Stimulated activated CD4-positive, alpha-beta T cell treated with anti-CD3 and anti-CD28 coated beads, Interleukin-1b, Interleukin-23, amount 100 ng/mL, for 24 hours (primary cell): ENCODE measurements around the gene CRELD2.

Experiments
- DNase-seq, 4 experiments: peaks; one replicate each; pipeline ENCODE4 v3.0.0-alpha.2; 2020; ENCODE audit warnings: low read depth in 4 of 4, low spot score in 1 of 4

The CRELD2 gene

DNA sequence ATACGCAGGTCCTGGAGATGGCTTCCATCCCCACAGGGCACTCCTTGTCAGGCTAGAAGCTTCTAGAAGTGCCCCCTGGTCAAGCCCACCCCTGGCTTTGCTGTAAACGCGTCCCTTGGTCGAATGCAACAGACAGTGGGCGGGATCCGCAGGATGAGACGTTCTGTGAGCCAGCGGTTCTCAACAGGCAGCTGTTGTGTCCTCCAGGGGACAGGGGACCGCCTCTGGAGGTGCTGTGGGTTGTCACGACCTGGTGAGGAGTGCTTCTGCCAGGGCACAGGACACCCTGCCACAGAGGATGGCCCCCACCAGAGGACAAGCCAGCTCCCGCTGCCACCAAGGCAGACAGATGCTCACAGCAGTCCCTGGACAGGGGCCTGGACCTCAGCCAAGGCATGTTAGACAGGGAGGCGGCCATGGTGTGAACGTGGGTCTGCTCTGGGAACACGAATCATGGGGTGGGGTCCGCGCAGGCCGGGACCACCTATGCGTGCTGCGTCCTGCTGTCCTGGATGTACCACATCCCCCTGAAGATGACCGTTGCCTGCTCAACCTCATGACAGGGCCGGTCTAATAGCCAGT is 11.7 kb downstream of the CRELD2 start:
- no peak for DNase-seq

DNA sequence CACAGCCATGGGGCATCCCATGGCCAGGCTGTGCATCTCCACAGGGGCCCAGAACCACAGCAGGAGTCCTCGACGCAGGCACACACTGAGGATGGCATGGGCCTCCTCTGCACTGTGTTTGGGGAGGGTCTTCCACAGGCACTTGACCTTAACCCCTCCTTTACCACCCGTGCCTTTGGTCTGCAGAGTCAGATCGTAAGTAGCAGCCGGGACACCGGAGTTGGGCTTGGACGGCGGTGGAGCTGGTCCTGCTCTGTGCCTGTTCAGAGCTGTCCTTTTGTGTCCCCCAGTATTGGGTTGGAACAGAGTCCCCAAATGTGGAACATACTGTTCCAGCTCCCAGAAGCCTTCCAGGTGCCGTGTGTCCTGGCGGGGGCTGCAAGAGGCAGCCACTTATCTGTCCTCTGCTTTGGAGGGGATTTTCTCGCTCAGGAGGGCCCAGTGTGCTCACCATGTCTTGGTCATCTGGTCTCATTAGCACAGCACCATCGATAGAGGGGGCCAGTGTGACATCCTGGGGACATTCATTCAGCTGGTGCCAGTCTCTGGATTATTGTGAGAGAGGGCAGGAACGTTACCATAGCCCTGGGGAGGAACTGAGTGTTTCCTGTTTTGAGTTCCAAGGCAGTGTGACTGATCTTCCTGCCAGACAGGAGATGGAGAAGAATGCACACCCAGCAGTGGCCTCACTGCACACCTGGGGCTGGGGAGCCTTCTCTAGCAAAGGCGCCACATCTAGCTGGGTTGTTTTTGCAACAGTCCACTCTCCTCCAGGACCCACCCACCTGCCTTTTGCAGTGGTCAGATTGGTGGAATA is 12.4 kb downstream of the CRELD2 start:
- DNase-seq = no peak

- no peak for DNase-seq
Observed at GRCh38 chr22:49933236-49934159, 15.1 kb downstream of the CRELD2 start.

GRCh38 chr22:49934160-49934890 is 15.9 kb downstream of the CRELD2 start:
- no peak for DNase-seq

- DNase-seq = peak; percentile 65 to 94 (median 83)
Observed at GRCh38 chr22:49934891-49935557, 16.6 kb downstream of the CRELD2 start.

GRCh38 chr22:49935561-49935960 is 17.1 kb downstream of the CRELD2 start:
- no peak for DNase-seq

DNA sequence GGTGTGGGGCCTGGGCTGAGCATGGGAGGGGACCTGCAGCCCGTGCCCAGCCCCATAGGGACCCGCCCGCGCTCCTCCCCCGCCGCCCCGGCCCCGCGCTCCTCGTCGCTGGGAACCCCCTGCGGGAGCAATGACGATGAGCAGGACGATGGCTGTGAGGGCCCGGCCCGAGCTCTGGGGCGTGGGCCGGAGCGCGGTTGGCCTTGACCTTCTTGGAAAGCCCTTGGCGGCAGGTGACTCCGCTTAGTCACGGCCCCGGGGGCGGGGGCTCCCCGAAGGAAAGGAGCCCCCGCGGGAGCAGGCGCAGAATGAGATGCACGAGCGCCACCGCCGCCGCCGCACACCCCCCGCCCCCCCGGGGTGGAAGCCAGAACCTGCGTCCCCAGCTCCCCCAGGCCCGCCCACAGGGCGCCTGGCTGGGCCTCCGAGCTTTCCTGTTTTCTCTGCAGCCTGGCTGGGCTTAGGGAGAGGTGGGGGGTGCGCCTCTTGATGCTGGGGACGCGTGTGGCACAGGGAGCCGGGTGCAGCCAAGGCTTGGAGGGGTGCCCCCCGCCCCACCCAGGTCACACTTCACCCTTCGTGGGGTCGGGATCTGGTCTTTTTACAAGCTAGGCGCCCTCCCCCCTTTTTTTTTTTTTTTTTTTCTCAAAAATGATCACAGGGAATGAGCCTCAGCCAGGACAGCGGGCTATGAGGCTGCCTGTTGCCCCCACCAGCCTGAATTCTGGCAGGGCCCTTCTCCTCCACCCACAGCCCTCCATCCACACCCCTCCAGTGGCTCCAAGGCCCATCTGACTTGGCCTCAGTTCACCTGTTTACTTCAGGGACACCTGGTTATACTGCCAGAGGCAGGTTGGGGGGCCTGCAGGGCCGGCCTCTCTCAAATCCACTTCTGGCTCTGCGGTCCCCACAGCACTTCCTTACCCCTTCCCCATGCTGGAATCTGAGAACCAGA is 17.9 kb downstream of the CRELD2 start:
- DNase-seq = peak; percentile 79 to 100 (median 89)

- DNase-seq = no peak
Observed at GRCh38 chr22:49936973-49937757, 18.7 kb downstream of the CRELD2 start.

DNA sequence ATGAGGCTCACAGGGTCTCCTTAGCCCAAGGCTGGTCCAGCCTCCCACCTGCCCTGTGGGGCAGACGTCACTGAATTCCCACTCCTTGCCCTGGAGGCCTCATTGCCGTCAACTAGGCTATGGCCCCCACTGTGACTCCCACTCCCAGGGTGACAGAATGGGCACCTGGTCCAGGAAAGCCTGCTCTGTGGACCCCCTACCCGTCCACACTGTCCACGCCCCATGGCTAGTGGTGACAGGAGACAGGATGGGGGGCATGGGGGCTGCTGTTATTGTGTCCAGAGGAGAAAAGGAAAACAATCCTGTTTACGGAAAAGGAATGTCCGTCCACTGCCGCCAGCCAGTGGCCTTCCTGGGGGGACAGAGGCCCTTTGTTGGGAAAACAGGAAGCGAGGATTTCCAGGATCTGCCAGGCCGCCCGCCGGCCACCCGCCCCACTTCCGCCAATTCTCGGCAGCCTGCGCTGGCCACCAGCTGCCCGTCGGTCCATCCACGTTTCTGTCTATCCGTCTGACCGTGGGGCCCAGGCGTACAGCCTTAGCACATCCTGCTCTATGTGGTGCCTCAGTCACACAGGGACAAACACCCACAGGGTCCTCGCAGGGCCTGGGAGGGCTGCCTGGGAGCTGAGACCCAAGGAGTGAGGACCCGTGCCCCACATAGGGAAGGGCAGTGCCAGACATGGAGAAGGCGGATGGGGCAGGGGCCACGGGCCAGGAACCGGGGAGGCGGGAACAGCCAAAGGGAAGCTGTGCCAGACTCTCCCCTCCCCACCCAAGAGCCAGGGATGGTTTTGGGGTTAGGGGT is 19.5 kb downstream of the CRELD2 start:
- no peak for DNase-seq

- DNase-seq = no peak
Observed at GRCh38 chr22:49938565-49939136, 20.2 kb downstream of the CRELD2 start.

- no peak for DNase-seq
Observed at GRCh38 chr22:49941507-49942316, 23.3 kb downstream of the CRELD2 start.

- DNase-seq = no peak
Observed at GRCh38 chr22:49942565-49943404, 24.4 kb downstream of the CRELD2 start.

DNA sequence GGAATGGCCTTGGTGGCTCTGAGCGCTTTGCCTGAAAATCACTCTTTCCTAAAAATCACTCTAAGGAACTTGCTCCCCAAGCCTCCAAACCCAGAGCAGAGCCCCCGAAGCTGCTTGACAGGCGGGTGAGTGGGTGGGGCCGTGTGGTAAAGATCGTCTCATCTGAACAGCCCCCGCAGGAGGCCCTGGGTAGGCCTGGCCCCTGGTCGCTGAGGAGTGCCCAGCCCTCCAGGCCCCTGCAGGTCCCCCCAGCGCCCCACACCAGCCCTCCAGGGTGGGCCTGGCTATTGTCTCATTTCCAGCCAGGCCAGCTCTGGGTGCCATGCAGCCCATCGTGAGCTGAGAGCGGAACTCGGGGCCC is 25.0 kb downstream of the CRELD2 start:
- DNase-seq = no peak

DNA sequence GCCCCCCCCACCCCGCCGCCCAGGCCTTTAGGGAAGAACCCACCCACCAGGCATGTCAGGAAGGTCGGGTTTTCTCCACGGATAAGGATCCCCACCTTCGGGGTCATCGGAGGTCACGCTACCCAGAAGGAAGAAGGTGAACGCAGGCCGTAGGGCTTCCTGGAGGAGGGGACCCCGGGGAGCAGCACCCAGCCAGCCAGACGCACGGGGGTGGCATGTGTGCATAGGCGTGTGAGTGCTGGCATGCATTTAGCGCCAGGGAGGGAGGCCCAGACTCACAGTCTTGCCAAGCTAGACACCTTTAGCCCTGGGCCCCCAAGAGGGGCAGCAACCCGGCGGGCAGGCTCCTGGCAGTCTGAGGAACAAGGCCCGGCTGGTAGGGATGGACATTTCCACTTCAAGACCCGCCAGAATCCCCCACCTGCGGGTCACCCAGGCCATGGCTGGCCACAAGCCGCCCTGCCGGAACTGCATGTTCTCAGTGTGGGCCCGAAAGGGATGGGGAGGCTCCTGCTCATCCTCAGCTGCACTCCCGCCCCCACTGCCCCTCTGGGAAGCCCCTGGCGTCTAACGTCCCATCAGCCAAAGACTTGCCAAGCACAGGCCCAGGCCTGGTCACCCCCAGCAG is 25.5 kb downstream of the CRELD2 start:
- DNase-seq = no peak

- no peak for DNase-seq
Observed at GRCh38 chr22:49944399-49944891, 26.0 kb downstream of the CRELD2 start.
